ENCODE measurements around the gene SPNS3. TPM values are rescaled to one million over a fixed set of nuclear protein-coding genes. Genes with fewer than 3 reads are reported as not detected.

Gene SPNS3
- total RNA-seq, 1 experiment from 2014 or later, result not detected

DNA sequence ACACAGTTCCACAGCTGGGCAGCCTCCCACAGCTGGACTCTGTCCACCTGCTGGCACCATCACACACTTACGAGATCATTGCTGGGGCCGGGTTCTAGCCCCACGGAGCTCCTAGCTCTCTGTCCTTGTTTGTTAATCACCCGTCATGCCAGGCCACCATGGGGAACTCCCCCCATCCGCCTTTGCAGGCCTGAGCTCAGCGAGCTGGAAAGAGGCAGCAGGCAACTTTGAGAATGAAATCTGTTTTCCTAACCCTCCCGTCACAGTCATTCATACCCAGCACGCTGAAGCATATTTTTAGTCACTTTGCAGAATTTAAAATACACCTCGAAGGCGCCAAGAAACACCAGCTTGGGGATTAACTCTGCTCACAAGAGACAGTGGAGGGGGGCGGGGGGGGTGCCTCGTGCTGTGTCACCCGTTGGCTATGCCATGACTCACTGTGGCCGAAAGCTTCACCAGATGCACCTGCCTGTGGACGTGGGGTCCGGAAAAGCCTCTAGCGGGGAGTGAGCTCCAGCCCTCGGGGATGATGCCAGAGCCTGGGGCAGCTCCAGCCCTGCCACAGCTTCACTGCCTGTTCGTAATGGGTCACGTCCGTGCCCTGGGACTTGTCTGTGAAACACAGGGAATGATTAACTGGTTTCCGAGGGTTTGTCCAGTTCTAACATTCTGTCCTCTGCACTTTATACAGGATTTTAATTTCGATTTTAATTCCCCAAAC lies 63.5 kb downstream of the SPNS3 start:
- Histone ChIP-seq H3K27me3 (replicated peaks) (peaks cover 33% of the 10 kb centered on the region), H3K36me3 (no peaks in the 10 kb centered on the region), H3K27ac (no peak overlapping the region), H3K4me1 (replicated peaks) (peaks cover 26% of the 10 kb centered on the region), H3K4me3 (no peak overlapping the region), H3K9me3 (replicated peaks) (no peaks in the 10 kb centered on the region)
- DNase-seq (ENCODE audit: low read depth in 1 of 2, low spot score in 2 of 2), result peak in 1 of 2 experiments; percentile 29

DNA sequence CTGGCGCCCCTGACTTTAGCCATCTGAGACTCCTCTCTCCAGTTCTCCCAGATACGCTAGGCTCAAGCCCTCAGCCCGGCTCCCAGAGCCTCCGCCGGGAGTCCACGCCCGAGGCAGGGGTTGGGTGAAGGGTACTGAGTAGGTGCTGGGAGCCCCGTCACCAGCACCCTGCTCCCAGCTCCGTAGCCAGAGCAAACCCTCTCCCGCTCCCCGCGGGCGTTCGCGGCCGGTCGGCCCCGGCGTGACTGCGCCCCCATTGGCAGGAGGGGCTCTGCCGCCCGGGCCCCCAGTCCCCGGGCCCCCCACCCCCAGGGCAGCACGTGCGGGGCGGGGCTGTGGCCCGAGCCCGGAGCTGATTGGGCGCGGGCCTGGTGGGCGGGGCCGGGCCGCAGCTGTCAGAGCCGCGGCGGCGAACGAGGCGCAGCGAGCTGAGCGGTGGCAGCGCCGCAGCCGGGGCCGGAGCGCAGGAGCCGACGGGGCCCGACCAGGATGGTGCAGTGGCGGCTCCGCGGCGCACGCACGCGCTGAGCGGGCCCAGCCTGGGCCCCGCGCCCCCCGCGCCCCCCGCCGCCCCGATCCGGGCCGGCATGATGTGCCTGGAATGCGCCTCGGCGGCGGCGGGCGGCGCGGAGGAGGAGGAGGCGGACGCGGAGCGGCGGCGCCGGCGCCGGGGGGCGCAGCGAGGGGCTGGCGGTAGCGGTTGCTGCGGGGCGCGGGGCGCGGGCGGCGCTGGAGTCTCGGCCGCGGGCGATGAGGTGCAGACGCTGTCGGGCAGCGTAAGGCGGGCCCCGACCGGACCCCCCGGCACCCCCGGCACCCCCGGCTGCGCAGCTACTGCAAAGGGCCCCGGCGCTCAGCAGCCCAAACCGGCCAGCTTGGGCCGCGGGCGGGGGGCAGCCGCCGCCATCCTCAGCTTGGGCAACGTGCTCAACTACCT lies 65.0 kb downstream of the SPNS3 start, which contains the start of gene SPNS2:
Gene SPNS2 (plus strand): TSS at position 421 of the 937 bp plus-strand sequence. CDS start 167 bp downstream, at position 588.
- no peak within 1 kb of the TSS for H3K27ac ChIP-seq
- no peaks in the 10 kb centered on the region for H3K9me3 ChIP-seq (replicated peaks)
- no peak for DNase-seq (ENCODE audit: low read depth in 1 of 2, low spot score in 2 of 2)
- H3K36me3 ChIP-seq, result no peaks in the 10 kb centered on the region
- H3K4me3 ChIP-seq, result no peak within 1 kb of the TSS
- peaks cover 26% of the 10 kb centered on the region for H3K4me1 ChIP-seq (replicated peaks)
- peaks cover 33% of the 10 kb centered on the region for H3K27me3 ChIP-seq (replicated peaks)

DNA sequence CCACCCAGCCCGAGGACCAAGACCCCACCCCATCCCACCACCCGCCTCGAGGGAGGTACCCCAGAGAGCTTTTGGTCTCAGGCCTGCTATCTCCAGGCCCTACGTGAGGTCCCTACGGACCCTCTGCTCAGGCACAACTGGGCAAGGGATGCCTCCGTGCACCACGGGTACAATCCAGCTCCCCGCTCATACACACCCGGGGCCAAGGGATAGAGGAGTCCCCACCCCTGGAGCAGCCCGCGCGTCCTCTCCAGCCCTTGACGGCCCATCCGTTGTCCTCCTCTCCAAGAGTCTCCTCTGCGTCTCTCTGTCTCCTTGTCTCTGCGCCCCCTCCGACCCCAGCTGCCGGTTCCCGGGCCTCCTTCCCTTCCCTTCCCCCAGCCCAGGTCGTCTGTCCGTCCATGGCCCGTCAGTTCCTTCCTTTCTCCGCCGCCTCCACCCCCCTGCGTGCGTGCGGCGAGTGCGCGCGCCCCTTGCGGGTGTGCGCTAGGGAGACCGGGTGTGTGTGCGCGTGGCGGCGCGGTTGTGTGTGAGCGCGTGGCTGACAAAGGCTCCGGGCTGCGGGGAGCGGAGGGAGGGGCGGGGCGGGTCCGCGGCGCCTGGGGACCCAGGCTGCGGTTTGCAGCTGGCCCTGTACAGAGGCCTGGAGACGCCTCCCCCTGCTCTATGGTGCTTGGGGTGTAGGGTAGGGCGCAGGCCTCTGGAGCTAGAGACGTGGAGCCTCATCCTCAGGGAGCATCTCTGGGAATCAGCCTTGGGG lies 65.9 kb downstream of the SPNS3 start:
- no peak overlapping the region for H3K27ac ChIP-seq

DNA sequence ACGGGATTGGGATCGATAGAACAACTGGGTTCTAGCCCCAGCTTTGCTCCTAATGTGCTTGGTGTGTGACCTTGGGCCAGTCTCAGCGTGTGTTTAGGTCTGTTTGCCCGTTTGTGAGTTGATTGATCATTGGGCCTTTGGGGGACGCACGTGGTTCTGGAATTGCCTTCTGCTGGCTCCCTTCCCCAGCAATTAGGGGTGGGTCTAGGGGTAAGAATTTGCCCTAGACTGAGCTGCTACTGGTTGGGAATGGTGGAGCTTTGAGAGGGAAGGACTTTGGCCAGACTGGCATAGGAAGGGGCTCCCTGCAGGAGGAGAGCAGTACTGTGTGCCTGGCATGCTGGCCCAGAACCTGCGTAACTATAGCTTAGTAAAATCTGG lies 66.4 kb downstream of the SPNS3 start:
- Histone ChIP-seq H3K9me3 (replicated peaks) (no peaks in the 10 kb centered on the region), H3K36me3 (no peaks in the 10 kb centered on the region), H3K4me1 (replicated peaks) (peaks cover 26% of the 10 kb centered on the region), H3K4me3 (no peak overlapping the region), H3K27ac (no peak overlapping the region), H3K27me3 (replicated peaks) (peaks cover 33% of the 10 kb centered on the region)
- DNase-seq (ENCODE audit: low read depth in 1 of 2, low spot score in 2 of 2), result no peak

More for the DNA sequence above, 65.9 kb downstream of the SPNS3 start:
- peaks cover 33% of the 10 kb centered on the region for H3K27me3 ChIP-seq (replicated peaks)
- no peaks in the 10 kb centered on the region for H3K9me3 ChIP-seq (replicated peaks)
- no peak overlapping the region for H3K4me3 ChIP-seq
- H3K36me3 ChIP-seq, result no peaks in the 10 kb centered on the region
- no peak for DNase-seq (ENCODE audit: low read depth in 1 of 2, low spot score in 2 of 2)
- H3K4me1 ChIP-seq (replicated peaks), result peaks cover 26% of the 10 kb centered on the region

DNA sequence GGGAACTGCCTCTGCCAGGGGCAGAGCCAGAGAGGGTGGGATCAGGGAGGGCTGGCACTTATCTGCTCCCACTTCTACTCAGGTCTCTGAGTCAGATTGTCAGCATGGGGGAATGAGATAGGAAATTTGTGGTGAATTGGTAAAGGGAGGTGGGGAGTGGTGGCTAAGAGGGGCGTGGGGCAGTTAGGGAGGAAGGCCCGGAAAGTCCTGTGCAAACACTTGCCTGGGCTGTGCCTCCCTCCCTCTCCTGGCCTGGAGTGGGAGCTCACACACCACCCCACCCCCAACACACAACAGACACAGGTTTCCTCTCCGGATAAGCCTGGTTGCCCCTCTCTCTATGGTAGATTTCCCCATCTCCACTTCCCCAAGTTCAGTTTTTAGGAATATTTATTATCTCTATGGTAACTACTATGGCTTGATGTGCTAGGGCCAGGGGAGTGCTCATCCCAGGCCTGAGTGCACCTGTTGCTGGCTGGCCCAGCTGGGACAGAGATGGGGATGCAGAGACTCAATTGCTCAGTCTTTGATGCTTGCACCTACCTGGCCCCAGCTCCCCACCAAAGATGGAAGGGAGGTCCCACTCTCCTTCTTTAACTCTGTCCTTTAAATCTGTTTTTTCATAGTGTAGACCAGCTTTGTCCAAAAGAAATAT lies 67.7 kb downstream of the SPNS3 start:
- Histone ChIP-seq H3K36me3 (no peaks in the 10 kb centered on the region), H3K9me3 (replicated peaks) (no peaks in the 10 kb centered on the region), H3K4me1 (replicated peaks) (peaks cover 26% of the 10 kb centered on the region), H3K27me3 (replicated peaks) (peaks cover 33% of the 10 kb centered on the region), H3K4me3 (no peak overlapping the region), H3K27ac (no peak overlapping the region)
- DNase-seq (ENCODE audit: low read depth in 1 of 2, low spot score in 2 of 2), result no peak

DNA sequence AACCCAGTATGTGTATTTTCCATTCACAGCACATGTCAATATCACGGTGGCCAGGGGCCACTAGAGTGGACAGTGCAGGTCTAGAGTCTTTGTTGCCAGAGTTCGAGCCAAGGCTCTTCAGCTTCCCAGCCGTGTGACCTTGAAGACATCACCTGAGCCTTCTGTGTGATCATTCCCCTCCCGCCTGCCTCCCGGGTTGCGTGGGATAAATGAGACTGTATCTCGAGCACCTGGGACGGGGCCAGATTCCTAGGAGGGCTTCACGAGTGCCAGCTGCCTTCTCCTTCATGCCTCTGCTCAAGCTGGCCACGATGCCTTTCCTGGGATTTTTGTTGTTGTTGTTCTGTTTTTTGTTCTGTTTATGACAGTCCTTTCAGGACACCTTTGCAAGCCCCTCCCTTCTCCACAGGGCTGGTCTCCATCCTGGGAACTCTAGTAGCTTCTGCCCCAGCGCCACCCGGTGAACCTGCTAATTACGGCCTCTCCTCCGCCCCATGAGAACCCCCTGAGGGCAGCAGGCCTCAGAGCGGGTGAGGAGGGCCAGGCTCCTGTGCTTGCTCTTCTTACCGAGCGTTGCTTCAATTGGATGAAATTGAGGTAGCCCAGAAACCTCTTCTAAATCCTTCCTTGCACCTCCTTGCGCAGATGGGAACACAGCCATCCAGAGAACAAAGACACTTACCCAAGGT lies 68.9 kb downstream of the SPNS3 start:
- Histone ChIP-seq H3K27me3 (replicated peaks) (peaks cover 31% of the 10 kb centered on the region), H3K9me3 (replicated peaks) (no peaks in the 10 kb centered on the region), H3K36me3 (no peaks in the 10 kb centered on the region), H3K4me1 (replicated peaks) (peaks cover 16% of the 10 kb centered on the region), H3K27ac (no peak overlapping the region), H3K4me3 (no peak overlapping the region)
- DNase-seq (ENCODE audit: low read depth in 1 of 2, low spot score in 2 of 2), result no peak

DNA sequence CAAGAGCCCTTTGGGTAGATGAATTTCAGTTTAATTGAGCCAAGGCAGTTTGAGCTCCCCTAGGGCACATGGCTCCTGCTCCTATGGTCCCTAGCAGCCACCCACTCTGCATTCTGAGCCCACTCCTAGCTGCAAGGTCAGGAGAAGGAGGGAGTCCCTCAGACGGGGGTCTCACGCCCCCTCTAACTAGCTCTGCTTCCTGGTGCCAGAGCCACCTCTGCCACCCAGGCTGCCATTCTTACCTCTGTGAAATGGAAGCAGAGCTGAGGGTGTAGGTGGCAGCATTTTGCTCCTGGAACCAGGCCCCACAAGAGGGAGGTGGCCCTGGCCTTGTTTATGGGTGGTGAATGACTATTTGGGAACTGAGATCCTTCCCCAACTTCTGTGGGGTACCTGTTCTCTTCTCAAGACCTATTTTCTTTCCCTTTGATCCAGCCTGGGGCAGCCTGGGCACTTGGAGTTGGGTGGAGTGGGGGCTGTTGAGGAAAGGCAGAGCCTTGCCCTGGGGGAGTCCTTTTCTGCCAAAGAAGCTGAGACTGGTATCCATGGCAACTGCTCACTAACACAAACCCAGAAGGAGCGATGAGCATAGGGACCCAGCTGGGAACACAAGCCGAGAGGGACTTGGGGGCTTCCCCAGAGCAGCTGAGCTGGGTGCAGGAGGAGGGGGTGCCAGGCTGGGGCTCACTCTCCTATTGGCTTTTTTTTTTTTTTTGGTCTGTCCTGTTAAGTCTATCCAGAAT lies 69.7 kb downstream of the SPNS3 start:
- Histone ChIP-seq H3K9me3 (replicated peaks) (no peaks in the 10 kb centered on the region), H3K4me3 (no peak overlapping the region), H3K4me1 (replicated peaks) (peaks cover 8% of the 10 kb centered on the region), H3K27me3 (replicated peaks) (peaks cover 22% of the 10 kb centered on the region), H3K27ac (no peak overlapping the region), H3K36me3 (no peaks in the 10 kb centered on the region)
- no peak for DNase-seq (ENCODE audit: low read depth in 1 of 2, low spot score in 2 of 2)

DNA sequence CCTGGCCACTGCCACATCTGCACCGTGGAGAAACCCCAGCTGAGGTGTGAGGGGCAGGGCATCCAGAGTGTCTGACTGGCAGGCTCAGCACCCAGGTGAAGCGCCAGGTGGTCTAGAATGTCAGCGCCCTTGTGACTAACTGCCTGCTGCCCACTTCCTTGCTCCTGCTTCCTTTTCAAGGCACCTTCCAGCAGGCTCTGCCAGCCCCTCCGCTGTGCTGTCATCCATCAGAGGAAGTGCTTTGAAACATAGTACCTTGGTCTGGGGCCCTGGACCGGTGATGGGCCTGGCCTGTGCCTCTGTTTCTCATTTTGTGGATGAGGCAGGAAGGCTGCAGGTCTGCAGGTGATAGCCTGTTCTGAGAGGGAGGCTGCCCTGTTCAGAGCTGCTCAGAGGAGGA lies 70.4 kb downstream of the SPNS3 start:
- H3K4me1 ChIP-seq (replicated peaks), result peaks cover 5% of the 10 kb centered on the region; the same call in 1 of the 2 replicates
- no peak overlapping the region for H3K27ac ChIP-seq
- H3K4me3 ChIP-seq, result no peak overlapping the region
- H3K36me3 ChIP-seq, result no peaks in the 10 kb centered on the region
- no peak for DNase-seq (ENCODE audit: low read depth in 1 of 2, low spot score in 2 of 2)
- H3K9me3 ChIP-seq (replicated peaks), result no peaks in the 10 kb centered on the region
- peaks cover 23% of the 10 kb centered on the region for H3K27me3 ChIP-seq (replicated peaks)

DNA sequence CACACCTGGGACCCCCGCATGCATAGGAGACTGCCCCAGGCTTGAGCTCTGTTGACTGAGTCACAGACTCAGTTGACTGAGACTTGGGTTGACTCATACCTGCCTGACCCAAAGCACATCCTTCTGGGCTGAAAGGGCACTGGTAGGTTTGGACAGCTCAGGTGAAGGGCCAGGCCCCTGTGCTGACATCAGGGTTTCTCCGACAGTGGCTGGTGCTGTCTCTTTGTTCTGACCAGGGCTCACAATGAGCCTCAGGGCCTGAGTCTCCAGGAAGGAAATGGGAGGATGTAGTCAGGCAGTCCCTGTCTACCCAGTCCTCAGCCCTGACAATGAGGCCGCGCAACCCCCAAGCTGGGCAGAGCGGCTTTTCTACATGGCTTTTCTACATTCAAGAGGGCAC lies 71.4 kb downstream of the SPNS3 start:
- peaks cover 13% of the 10 kb centered on the region for H3K27me3 ChIP-seq (replicated peaks)
- no peaks in the 10 kb centered on the region for H3K4me1 ChIP-seq (replicated peaks)
- H3K4me3 ChIP-seq, result no peak overlapping the region

DNA sequence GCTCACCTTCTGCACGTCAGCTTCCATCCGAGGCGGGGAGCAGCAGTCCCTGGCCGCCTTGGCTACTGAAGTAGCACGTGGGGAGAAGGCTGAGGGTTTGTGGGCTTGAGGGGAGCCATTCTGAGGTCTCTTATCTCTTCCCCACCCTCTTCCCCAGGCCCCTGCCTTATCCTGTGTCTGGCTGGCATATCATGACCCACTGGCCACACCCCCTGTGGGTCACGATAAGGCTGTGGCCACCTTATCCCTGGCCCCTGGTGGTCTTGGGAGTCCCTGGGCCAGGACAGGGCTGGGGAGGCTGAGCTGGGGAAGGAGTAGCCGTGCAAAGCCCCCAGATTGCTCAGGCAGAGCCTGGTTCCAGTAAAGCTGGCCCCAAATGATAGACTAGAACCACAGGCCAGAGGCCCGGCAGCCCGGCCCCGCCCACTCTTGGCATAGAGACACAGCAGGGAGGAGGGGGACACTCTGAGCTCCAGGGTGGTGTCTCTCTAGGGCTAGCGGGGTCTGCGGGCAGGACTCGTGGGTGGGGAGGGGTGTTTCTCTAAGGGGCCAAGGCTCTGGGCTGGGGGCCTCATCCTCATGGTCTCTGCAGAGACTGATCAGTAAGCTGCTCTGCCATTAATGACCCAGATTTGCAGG lies 72.6 kb downstream of the SPNS3 start:
- no peak overlapping the region for H3K27ac ChIP-seq
- H3K4me1 ChIP-seq (replicated peaks), result no peaks in the 10 kb centered on the region
- no peaks in the 10 kb centered on the region for H3K9me3 ChIP-seq (replicated peaks)
- no peak overlapping the region for H3K4me3 ChIP-seq
- no peaks in the 10 kb centered on the region for H3K36me3 ChIP-seq
- DNase-seq (ENCODE audit: low read depth in 1 of 2, low spot score in 2 of 2), result no peak
- H3K27me3 ChIP-seq (replicated peaks), result peaks cover 3% of the 10 kb centered on the region

More for the DNA sequence above, 71.4 kb downstream of the SPNS3 start:
- no peak for DNase-seq (ENCODE audit: low read depth in 1 of 2, low spot score in 2 of 2)
- Histone ChIP-seq H3K27ac (no peak overlapping the region), H3K9me3 (replicated peaks) (no peaks in the 10 kb centered on the region), H3K36me3 (no peaks in the 10 kb centered on the region)

DNA sequence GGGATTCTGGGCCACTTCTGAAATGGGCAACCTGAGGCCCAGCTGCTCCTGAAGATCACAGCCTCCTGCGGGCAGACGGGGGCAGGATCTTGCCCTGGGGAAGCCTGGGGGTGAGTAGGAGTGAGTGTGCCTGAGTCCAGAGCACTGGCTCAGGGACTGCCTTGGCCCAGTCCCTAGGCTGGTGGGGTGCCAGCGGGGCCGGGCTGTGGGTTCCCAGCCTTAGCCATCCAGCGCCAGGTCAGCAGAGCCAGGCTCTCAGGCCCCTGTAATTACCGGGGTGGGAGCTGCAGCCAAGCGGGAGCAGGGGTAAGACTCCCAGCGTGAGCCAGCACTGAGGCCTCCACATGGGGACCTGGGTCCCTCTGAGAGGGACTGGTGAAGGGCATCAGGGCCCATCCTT lies 73.2 kb downstream of the SPNS3 start:
- no peak for DNase-seq (ENCODE audit: low read depth in 1 of 2, low spot score in 2 of 2)
- Histone ChIP-seq H3K27ac (no peak overlapping the region), H3K36me3 (no peaks in the 10 kb centered on the region), H3K4me1 (replicated peaks) (no peaks in the 10 kb centered on the region), H3K27me3 (replicated peaks) (peaks cover 2% of the 10 kb centered on the region), H3K9me3 (replicated peaks) (no peaks in the 10 kb centered on the region), H3K4me3 (no peak overlapping the region)
